Gastroesophageal sphincter (tissue), 4 donors: ENCODE data around the gene KLHL29. TPM values are rescaled to one million over a fixed set of nuclear protein-coding genes. Genes with fewer than 3 reads are reported as not detected.

Experiments
- ATAC-seq: fragments of 150-250 bp; one replicate; pipeline ENCODE4 v1.9.1; 2016; ENCODE audit warnings: mild to moderate bottlenecking, moderate library complexity
- H3K27ac ChIP-seq, 4 donors: fragments of 200-600 bp; sonication (generic) in 3 of 4; 1 replicate in 3 of 4; 2 replicates in 1 of 4; pipeline ENCODE4 v1.5.1; 2016 to 2019
- H3K27me3 ChIP-seq: fragments of 200-600 bp; sonication (generic); one replicate; pipeline ENCODE4 v1.5.1; 2019
- H3K36me3 ChIP-seq, 2 donors: fragments of 200-600 bp; sonication (generic); one replicate each; pipeline ENCODE4 v1.5.1; 2019; ENCODE audit warnings: control low read depth in 1 of 2
- H3K4me1 ChIP-seq, 3 donors: fragments of 200-600 bp; sonication (generic); 1 replicate in 2 of 3; 2 replicates in 1 of 3; pipeline ENCODE4 v1.5.1; 2016 to 2019; ENCODE audit warnings: control low read depth in 2 of 3
- H3K4me3 ChIP-seq, 2 donors: fragments of 200-600 bp; sonication (generic); one replicate each; pipeline ENCODE4 v1.5.1; 2019; ENCODE audit warnings: mild to moderate bottlenecking in 1 of 2, moderate library complexity in 1 of 2
- H3K9me3 ChIP-seq, 3 donors: fragments of 200-600 bp; sonication (generic); one replicate each; pipeline ENCODE4 v1.5.1; 2017 to 2019; ENCODE audit warnings: control low read depth in 2 of 3
- CTCF ChIP-seq, 4 experiments: fragments of 200-600 bp in 2 of 4; fragments of 450-650 bp in 2 of 4; sonication (generic) in 1 of 4; IDR thresholded peaks; one replicate each; pipeline ENCODE4 v1.5.1; 2017 to 2019; ENCODE audit warnings: antibody characterized with exemption in 4 of 4, mild to moderate bottlenecking in 2 of 4, moderate library complexity in 2 of 4
- EP300 ChIP-seq: sonication (generic); formaldehyde crosslinking; IDR thresholded peaks from one replicate; pipeline ENCODE4 v1.6.1; 2017; ENCODE audit warnings: antibody characterized with exemption, mild to moderate bottlenecking
- POLR2A ChIP-seq, 2 donors: fragments of 450-650 bp; IDR thresholded peaks; one replicate each; pipeline ENCODE4 v1.6.1; 2017; ENCODE audit warnings: antibody characterized with exemption in 2 of 2, mild to moderate bottlenecking in 2 of 2, moderate library complexity in 1 of 2
- POLR2AphosphoS5 ChIP-seq: sonication (generic); formaldehyde crosslinking; IDR thresholded peaks from one replicate; pipeline ENCODE4 v1.6.1; 2017; ENCODE audit warnings: antibody characterized with exemption
- WGBS, 2 donors: methylation state at CpG; one replicate each; pipeline ENCODE4 v1.1.5; 2018; ENCODE audit warnings: low coverage in 1 of 2; 5-methylcytosine and 5-hydroxymethylcytosine counted together
- total RNA-seq, 4 donors: library from RNA; depleted of rRNA; stranded (reverse); fragments of >200 nt; gene quantifications; one replicate each; pipeline ENCODE4 v1.1.0, GENCODE V29; 2016

KLHL29 gene
- total RNA-seq, 4 donors from 2014 or later, result 15.2 to 31.5 (median 24.2) TPM

GRCh38 chr2:23642516-23642915 is 257.5 kb downstream of the KLHL29 start:
- WGBS, 2 donors, result 100% methylated on average over 1 of the region's 24 CpGs; no CpG with 5 or more reads in 1 of the 2 donors
- no peaks in the 10 kb centered on the region for H3K27me3 ChIP-seq
- no peak overlapping the region for H3K27ac ChIP-seq
- ATAC-seq, result no peak
- H3K36me3 ChIP-seq, result peaks cover 0 to 72% of the 10 kb centered on the region in 2 donors
- H3K9me3 ChIP-seq, result peaks cover 0 to 6% (median 0%) of the 10 kb centered on the region in 3 donors
- peaks cover 0 to 2% (median 0%) of the 10 kb centered on the region in 3 donors for H3K4me1 ChIP-seq
- no peak overlapping the region for H3K4me3 ChIP-seq
- TF ChIP-seq POLR2A (IDR thresholded peaks at IDR 0.05) (no peak), CTCF (IDR thresholded peaks at IDR 0.05) (no peak), POLR2AphosphoS5 (no peak), EP300 (no peak)

GRCh38 chr2:23645230-23645808 is 260.3 kb downstream of the KLHL29 start:
- WGBS, 2 donors, result 73 to 84% methylated on average over 4 to 10 of the region's 10 CpGs
- peaks cover 0 to 6% (median 0%) of the 10 kb centered on the region in 3 donors for H3K9me3 ChIP-seq
- no peak for ATAC-seq
- H3K27ac ChIP-seq, result no peak overlapping the region
- TF ChIP-seq CTCF (IDR thresholded peaks at IDR 0.05) (no peak), POLR2A (IDR thresholded peaks at IDR 0.05) (no peak), EP300 (no peak), POLR2AphosphoS5 (no peak)
- H3K27me3 ChIP-seq, result no peaks in the 10 kb centered on the region
- H3K36me3 ChIP-seq, result peaks cover 0 to 81% of the 10 kb centered on the region in 2 donors
- H3K4me1 ChIP-seq, result peaks cover 0 to 5% (median 0%) of the 10 kb centered on the region in 3 donors
- no peak overlapping the region for H3K4me3 ChIP-seq

GRCh38 chr2:23647563-23647962 is 262.6 kb downstream of the KLHL29 start:
- no peak for ATAC-seq
- no peak overlapping the region for H3K27ac ChIP-seq
- peaks cover 0 to 6% (median 0%) of the 10 kb centered on the region in 3 donors for H3K9me3 ChIP-seq
- H3K4me3 ChIP-seq, result no peak overlapping the region
- peaks cover 0 to 71% of the 10 kb centered on the region in 2 donors for H3K36me3 ChIP-seq
- peaks cover 0 to 5% (median 0%) of the 10 kb centered on the region in 3 donors for H3K4me1 ChIP-seq
- TF ChIP-seq POLR2AphosphoS5 (no peak), EP300 (no peak), CTCF (IDR thresholded peaks at IDR 0.05) (no peak), POLR2A (IDR thresholded peaks at IDR 0.05) (no peak)
- no peaks in the 10 kb centered on the region for H3K27me3 ChIP-seq
- WGBS, 2 donors, result 80 to 83% methylated on average over 2 to 5 of the region's 13 CpGs

- ATAC-seq, result no peak
- WGBS, 2 donors, result 78 to 92% methylated on average over 4 to 5 of the region's 10 CpGs
- Histone ChIP-seq H3K4me1 (peaks cover 0 to 5% (median 0%) of the 10 kb centered on the region in 3 donors), H3K27ac (no peak overlapping the region), H3K4me3 (no peak overlapping the region), H3K36me3 (peaks cover 0 to 63% of the 10 kb centered on the region in 2 donors), H3K9me3 (no peaks in the 10 kb centered on the region), H3K27me3 (no peaks in the 10 kb centered on the region)
- TF ChIP-seq POLR2AphosphoS5 (no peak), EP300 (no peak), POLR2A (IDR thresholded peaks at IDR 0.05) (no peak), CTCF (IDR thresholded peaks at IDR 0.05) (no peak)
Observed at GRCh38 chr2:23649303-23649702, 264.3 kb downstream of the KLHL29 start.

- ATAC-seq, result no peak
- no peak overlapping the region for H3K27ac ChIP-seq
- no peaks in the 10 kb centered on the region for H3K27me3 ChIP-seq
- TF ChIP-seq POLR2A (IDR thresholded peaks at IDR 0.05), result no peak
- TF ChIP-seq POLR2AphosphoS5, result no peak
- TF ChIP-seq EP300, result no peak
- no peak for TF ChIP-seq CTCF (IDR thresholded peaks at IDR 0.05)
- H3K4me1 ChIP-seq, result peaks cover 0 to 5% (median 0%) of the 10 kb centered on the region in 3 donors
- H3K36me3 ChIP-seq, result peaks cover 0 to 58% of the 10 kb centered on the region in 2 donors
- no peaks in the 10 kb centered on the region for H3K9me3 ChIP-seq
- H3K4me3 ChIP-seq, result no peak overlapping the region
- 20 to 82% methylated on average over 1 to 5 of the region's 7 CpGs for whole genome bisulfite sequencing, 2 donors
Observed at GRCh38 chr2:23649819-23650218, 264.8 kb downstream of the KLHL29 start.
